COR-L47 (cell line): ENCODE data around the gene SHANK2.

Experiments
- DNase-seq: peaks from one replicate; lab custom pipeline; 2025; lab: John Stamatoyannopoulos, UW

The SHANK2 gene

DNA sequence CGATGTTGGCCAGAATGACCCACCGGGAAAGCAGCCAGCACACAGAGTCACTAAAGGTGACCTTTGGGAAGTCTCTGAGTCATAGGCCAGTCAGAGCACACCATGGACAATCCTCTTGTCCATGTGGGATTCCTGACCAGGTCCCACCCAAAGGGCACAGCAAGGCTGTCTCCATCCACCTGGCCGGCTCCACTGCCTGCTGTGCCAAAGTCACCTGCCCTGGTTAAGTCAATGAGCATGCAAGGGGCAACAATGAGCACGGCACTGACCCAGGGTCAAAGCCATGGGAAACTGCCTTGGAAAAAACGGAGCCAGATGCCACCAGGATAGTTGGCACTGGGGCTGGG is 49.8 kb downstream of the SHANK2 start:
- DNase-seq, result no peak
